Measurements from ENCODE around the gene HDAC11. TPM values are rescaled to one million over a fixed set of nuclear protein-coding genes. Genes with fewer than 3 reads are reported as not detected.
A peak's percentile ranks its signal among the peaks of the same experiment; 100 is the strongest.
"Not testable (repeated sequence)": the region's sequence is repeated elsewhere in the genome, so short reads cannot be mapped to it uniquely, and the experiment has no call there.

The HDAC11 gene
- total RNA-seq (2014; rRNA removed; shearing (Covaris generic)) (0.18 and 1.1 TPM in 2 replicates), total RNA-seq (2022) (0.74 and 1.3 TPM in 2 replicates), Bru-seq, nascent RNA (percentile 18 among the genes with signal in this experiment), BruChase-seq, experiment 1, labeled RNA remaining after a 6-hour chase (percentile 17 among the genes with signal in this experiment), BruChase-seq, experiment 2, labeled RNA remaining after a 2-hour chase (percentile 17 among the genes with signal in this experiment)
- long read RNA-seq = 0 reads

- Histone ChIP-seq H2AFZ (ENCODE audit: low read length) (peak within 1 kb of the TSS; percentile 79), H3K9me3 (ENCODE audit: low read length) (no peaks in the 10 kb centered on the region), H3K4me2 (ENCODE audit: low read length) (peak within 1 kb of the TSS; percentile 81), H3K4me3 (ENCODE audit: low read depth, low read length, poor library complexity, severe bottlenecking) (peak within 1 kb of the TSS; percentile 69), H3K36me3 (ENCODE audit: insufficient read depth, low read length) (no peaks in the 10 kb centered on the region), H3K79me2 (ENCODE audit: insufficient read depth, low read depth, low read length) (no peaks in the 10 kb centered on the region), H3K4me1 (ENCODE audit: insufficient read depth, low read length, poor library complexity, severe bottlenecking) (peaks cover 11% of the 10 kb centered on the region), H4K20me1 (ENCODE audit: insufficient read depth, low read length) (no peaks in the 10 kb centered on the region), H3K9me2 (ENCODE audit: insufficient read depth, low read length) (no peaks in the 10 kb centered on the region), H3K27ac (ENCODE audit: low read depth, low read length, poor library complexity, severe bottlenecking) (no peak within 1 kb of the TSS)
- POLR2A ChIA-PET = interaction anchor here (0.6 to 1.5 kb wide), 8 partner anchors 8 to 1165 kb away, joined by 3 to 6 read pairs (median 4); no protein-coding TSS in a partner anchor
- no TSS peak for BruUV-seq (replicated peaks)
- CTCF ChIA-PET (ENCODE audit: unreplicated experiment) = interaction anchor here (0.6 to 1.1 kb wide), 6 partner anchors 19 to 178 kb away, joined by 3 to 6 read pairs (median 4); no protein-coding TSS in a partner anchor
- TF ChIP-seq CTCF (conservative IDR thresholded peaks at IDR 0.05; ENCODE audit: low read length) (no peak), EZH2phosphoT487 (IDR thresholded peaks at IDR 0.05; ENCODE audit: borderline replicate concordance, low read depth, low read length) (no peak)
- intact Hi-C loops (cut with micrococcal nuclease; ENCODE audit: unreplicated experiment) = no loop called here
- DNase-seq (ENCODE audit: low spot score) = peak; percentile 98
Observed at GRCh38 chr3:13479582-13480339, at the start of gene HDAC11. Gene HDAC11 (plus strand): TSS chr3:13480306. CDS start chr3:13480348, 42 bp downstream.

- H2AFZ ChIP-seq (ENCODE audit: low read length); BruUV-seq (replicated peaks); H4K20me1 ChIP-seq (ENCODE audit: insufficient read depth, low read length); CTCF ChIA-PET (ENCODE audit: unreplicated experiment); H3K9me2 ChIP-seq (ENCODE audit: insufficient read depth, low read length); H3K27ac ChIP-seq (ENCODE audit: low read depth, low read length, poor library complexity, severe bottlenecking); H3K4me3 ChIP-seq (ENCODE audit: low read depth, low read length, poor library complexity, severe bottlenecking); intact Hi-C loops (cut with micrococcal nuclease; ENCODE audit: unreplicated experiment); H3K79me2 ChIP-seq (ENCODE audit: insufficient read depth, low read depth, low read length); H3K9me3 ChIP-seq (ENCODE audit: low read length); DNase-seq (ENCODE audit: low spot score); H3K36me3 ChIP-seq (ENCODE audit: insufficient read depth, low read length); H3K4me2 ChIP-seq (ENCODE audit: low read length): not testable (repeated sequence)
- H3K4me1 ChIP-seq (ENCODE audit: insufficient read depth, low read length, poor library complexity, severe bottlenecking) = peaks cover 46% of the 10 kb centered on the region
- POLR2A ChIA-PET = interaction anchor here (0.7 to 2.6 kb wide), 3 partner anchors 9 to 21 kb away, joined by 3 to 16 read pairs (median 4); no protein-coding TSS in a partner anchor
Observed at GRCh38 chr3:13430411-13430875, 49.7 kb upstream of the HDAC11 start.

GRCh38 chr3:13432093-13432492 lies 48.0 kb upstream of the HDAC11 start:
- H3K9me2 ChIP-seq (ENCODE audit: insufficient read depth, low read length) = no peaks in the 10 kb centered on the region
- POLR2A ChIA-PET = interaction anchor here (0.5 kb wide), 1 partner anchor 22 kb away, joined by 3 read pairs; no protein-coding TSS in a partner anchor
- no peak overlapping the region for H2AFZ ChIP-seq (ENCODE audit: low read length)
- no peak for TF ChIP-seq CTCF (conservative IDR thresholded peaks at IDR 0.05; ENCODE audit: low read length)
- no peak for TF ChIP-seq EZH2phosphoT487 (IDR thresholded peaks at IDR 0.05; ENCODE audit: borderline replicate concordance, low read depth, low read length)
- peaks cover 30% of the 10 kb centered on the region for H3K4me1 ChIP-seq (ENCODE audit: insufficient read depth, low read length, poor library complexity, severe bottlenecking)
- no TSS peak for BruUV-seq (replicated peaks)
- no peak for DNase-seq (ENCODE audit: low spot score)
- intact Hi-C loops (cut with micrococcal nuclease; ENCODE audit: unreplicated experiment) = no loop called here
- H3K27ac ChIP-seq (ENCODE audit: low read depth, low read length, poor library complexity, severe bottlenecking) = no peak overlapping the region
- H3K9me3 ChIP-seq (ENCODE audit: low read length) = peaks cover 5% of the 10 kb centered on the region; the same call in 1 of the 2 replicates
- no peaks in the 10 kb centered on the region for H3K36me3 ChIP-seq (ENCODE audit: insufficient read depth, low read length)
- no peaks in the 10 kb centered on the region for H4K20me1 ChIP-seq (ENCODE audit: insufficient read depth, low read length)
- H3K4me2 ChIP-seq (ENCODE audit: low read length) = no peak overlapping the region
- no peak overlapping the region for H3K4me3 ChIP-seq (ENCODE audit: low read depth, low read length, poor library complexity, severe bottlenecking)
- no peaks in the 10 kb centered on the region for H3K79me2 ChIP-seq (ENCODE audit: insufficient read depth, low read depth, low read length)
- CTCF ChIA-PET (ENCODE audit: unreplicated experiment) = no interaction called here

All from OCI-LY7 (cell line).